ENCODE results near the gene CNTNAP5.

GRCh38 chr2:124081154-124081716, 56.1 kb downstream of the CNTNAP5 start:
- TF ChIP-seq CTCF (IDR thresholded peaks at IDR 0.05): no peak
- no peak for TF ChIP-seq POLR2A (IDR thresholded peaks at IDR 0.05)
